ENCODE measurements around the gene ITIH3.

The ITIH3 gene

GRCh38 chr3:52845157-52845556, 50.6 kb downstream of the ITIH3 start:
- DNase-seq, result no peak

GRCh38 chr3:52845691-52846431, 51.3 kb downstream of the ITIH3 start:
- peak in 1 of 2 donors; percentile 10 for DNase-seq

DNA sequence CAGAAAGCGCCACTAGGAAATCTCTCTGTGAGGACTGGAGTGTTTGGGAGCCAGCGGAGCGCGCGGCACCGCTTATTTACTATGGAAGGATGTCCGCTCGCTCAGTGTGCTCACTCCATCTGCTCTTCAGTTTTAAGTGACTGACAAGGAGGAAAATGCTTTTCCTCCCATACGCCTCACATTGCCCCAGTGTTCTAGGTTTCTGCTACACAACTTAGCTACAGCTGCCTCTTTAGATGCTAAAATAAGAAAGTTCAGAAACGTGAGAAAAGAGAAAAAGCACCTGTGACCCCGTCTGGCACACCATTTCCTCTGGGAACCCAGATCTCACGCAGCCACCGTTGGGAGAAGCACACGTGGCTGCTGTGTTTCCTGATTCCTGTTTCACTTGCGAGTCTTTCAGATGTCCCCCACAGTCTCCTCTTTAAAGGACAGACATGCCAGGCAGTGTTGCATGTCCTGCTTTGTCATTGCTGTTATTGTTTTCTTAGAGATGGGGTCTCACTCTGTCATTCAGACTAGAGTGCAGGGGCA, 51.9 kb downstream of the ITIH3 start:
- DNase-seq, result no peak

- DNase-seq, result no peak
These were observed 52.6 kb downstream of the ITIH3 start for GRCh38 chr3:52847241-52847640.

DNA sequence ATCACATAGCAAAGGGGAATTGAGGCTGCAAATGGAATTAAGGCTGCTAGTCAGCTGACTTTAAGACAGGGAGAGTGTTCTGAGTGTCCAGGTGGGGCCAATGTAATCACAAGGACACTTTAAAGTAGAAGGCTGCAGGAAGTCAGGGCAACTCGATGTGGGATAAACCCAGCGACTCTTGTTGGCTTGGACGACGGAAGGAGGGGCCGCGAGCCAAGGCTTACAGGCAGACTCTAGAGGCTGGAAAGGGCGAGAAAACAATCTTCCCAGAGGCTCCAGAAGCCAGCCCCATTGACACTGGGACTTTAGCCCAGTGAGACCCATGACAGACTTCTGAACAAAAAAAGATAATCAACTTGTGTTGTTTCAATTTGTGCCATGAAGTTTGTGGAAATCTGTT, 53.1 kb downstream of the ITIH3 start:
- no peak for DNase-seq

- DNase-seq, result no peak
These were observed 54.0 kb downstream of the ITIH3 start for GRCh38 chr3:52848617-52849016.

DNA sequence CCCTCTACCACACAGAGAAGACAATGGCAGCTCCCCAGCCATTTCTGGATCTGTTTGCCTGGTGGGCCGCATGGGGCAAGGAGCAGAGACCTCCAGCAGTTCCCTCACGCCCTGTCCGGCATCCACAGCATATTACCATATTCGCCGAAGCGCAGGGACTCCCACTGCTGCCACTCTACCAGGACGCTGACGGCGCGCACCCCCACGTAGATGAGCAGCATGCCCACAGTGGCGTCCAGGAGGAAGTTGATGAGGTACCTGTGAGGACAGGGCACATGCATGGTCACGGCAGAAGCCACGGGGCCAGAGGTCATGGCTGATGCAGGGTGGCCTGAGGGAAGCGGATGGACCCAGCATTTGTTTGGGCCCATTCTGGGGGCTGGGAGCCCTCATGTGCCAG, 55.1 kb downstream of the ITIH3 start:
- no peak for DNase-seq

DNA sequence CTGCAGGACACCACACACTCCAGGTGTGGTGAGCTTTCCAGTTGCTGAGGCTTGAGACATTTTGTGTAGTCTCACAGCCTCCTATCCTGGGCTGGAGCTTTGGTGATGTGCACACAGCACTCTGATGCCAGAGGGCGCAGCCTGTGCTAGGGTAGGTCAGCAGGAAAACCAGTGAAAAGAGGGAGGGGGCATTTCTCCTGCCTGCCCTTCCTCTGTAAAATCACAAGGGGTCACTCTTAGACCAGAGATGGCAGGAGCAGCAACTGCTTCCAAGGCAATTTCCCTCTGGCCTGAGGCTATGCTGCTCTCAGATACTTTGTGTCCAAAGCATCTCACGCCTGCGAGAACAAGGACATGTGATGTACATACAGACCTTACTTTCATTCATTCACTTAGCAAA, 56.8 kb downstream of the ITIH3 start:
- DNase-seq, result peak; percentile 20 to 38

GRCh38 chr3:52852419-52852818, 57.8 kb downstream of the ITIH3 start:
- DNase-seq, result no peak

- DNase-seq, result no peak
These were observed 59.4 kb downstream of the ITIH3 start for GRCh38 chr3:52854013-52854412.

DNA sequence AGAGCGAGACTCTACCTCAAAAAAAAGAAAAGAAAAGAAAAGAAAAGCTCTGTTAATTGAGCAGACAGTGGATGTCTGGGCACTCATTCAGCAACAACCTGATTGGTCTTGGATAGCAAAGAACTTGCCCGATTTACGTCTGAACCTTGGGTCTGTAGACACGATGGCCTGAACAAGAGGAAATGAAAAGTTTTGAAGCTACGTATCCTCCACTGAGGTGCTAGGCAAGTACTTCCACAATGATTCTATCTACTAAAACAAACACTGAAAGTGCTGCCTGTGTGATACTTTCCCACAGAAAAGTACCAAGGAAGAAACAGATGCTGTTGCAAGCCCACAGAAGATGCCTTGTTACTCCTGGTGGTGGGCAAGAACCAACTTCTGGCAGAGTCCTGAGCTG, 62.1 kb downstream of the ITIH3 start:
- DNase-seq, result no peak

GRCh38 chr3:52857133-52857532, 62.5 kb downstream of the ITIH3 start:
- DNase-seq, result no peak

GRCh38 chr3:52857864-52858263, 63.3 kb downstream of the ITIH3 start:
- DNase-seq, result no peak
